ENCODE data around the gene CDH23. TPM values are rescaled to one million over a fixed set of nuclear protein-coding genes. Genes with fewer than 3 reads are reported as not detected.

CDH23 gene
- total RNA-seq, 1 donor from 2014 or later, result 1.3 TPM

DNA sequence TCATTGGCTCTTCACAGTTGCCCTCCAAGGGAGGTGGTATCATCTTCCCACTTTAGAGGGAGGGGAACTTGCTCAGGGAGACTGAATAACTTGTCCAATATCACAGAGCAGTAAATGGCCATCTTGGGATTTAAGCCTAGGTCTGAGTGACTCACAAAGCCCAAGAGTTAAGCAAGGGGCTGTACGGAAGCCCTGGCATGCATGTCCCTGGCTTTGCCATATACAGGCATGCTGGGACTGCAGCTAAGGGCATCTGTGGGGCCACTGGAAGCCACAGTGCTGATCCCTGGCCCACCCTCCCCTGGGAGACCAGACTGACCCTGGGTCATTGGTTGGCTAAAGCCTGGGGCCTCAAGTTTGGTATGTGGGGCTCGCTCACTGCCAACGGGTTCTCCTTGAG lies 373.5 kb downstream of the CDH23 start:
- peaks cover 55% of the 10 kb centered on the region for H3K36me3 Mint-ChIP-seq (ENCODE audit: low read depth)
- no peaks in the 10 kb centered on the region for H3K27me3 Mint-ChIP-seq
- H3K4me3 Mint-ChIP-seq, result peak overlapping the region; percentile 85
- no peaks in the 10 kb centered on the region for H3K9me3 Mint-ChIP-seq
- intact Hi-C loops (cut with micrococcal nuclease), result loop anchor here (5.0 kb wide), 2 partner anchors 42 to 453 kb away; partner anchors contain the start of gene SLC29A3
- H3K4me1 Mint-ChIP-seq, result peaks cover 66% of the 10 kb centered on the region
- H3K27ac Mint-ChIP-seq, result peak overlapping the region; percentile 96
- DNase-seq, result no peak

DNA sequence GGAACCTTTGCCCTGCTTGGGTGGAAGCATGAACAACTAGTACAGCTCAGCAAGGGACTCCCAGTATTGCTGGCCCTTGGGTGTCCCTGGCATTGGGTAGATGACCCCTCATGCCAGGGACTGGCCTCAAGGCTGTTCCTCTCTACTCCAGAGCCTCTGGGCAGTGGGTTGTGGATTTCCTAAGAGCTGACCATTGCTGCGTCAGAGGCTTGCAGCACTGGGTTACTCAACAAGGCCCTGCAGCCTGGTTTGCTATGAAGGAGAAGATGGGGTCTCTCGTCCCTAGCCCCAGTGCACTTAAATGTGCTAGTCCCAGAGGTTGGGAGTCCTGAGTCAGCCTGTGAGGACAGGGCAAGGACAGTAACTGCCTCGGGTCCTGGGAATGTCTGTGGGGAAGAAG lies 374.1 kb downstream of the CDH23 start:
- H3K27me3 Mint-ChIP-seq, result no peaks in the 10 kb centered on the region
- H3K9me3 Mint-ChIP-seq, result no peaks in the 10 kb centered on the region
- no peak for DNase-seq
- peaks cover 50% of the 10 kb centered on the region for H3K36me3 Mint-ChIP-seq (ENCODE audit: low read depth)
- H3K4me1 Mint-ChIP-seq, result peaks cover 66% of the 10 kb centered on the region
- intact Hi-C loops (cut with micrococcal nuclease), result loop anchor here (5.0 kb wide), 2 partner anchors 42 to 453 kb away; partner anchors contain the start of gene SLC29A3
- H3K4me3 Mint-ChIP-seq, result peak overlapping the region; percentile 85
- H3K27ac Mint-ChIP-seq, result peak overlapping the region; percentile 96

DNA sequence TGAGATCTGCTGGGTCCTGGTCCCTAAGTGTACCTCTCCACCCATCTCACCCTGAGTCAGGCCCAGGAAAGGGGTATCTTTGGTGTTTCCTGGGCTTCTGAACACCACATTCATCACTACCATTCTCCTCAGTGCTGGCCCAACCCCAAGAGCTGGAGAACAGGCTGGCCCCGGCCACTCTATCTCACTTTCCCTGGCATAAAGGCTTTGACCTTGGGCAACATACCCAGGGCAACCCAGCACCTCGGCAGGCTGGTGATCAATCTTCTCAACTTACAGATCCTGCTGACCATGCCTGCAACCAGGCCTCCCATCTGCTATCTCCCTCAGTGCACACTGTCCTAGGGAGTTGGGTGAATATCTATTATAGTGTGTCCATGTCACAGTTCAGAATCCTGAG lies 374.5 kb downstream of the CDH23 start:
- peaks cover 68% of the 10 kb centered on the region for H3K4me1 Mint-ChIP-seq
- H3K27ac Mint-ChIP-seq, result peak overlapping the region; percentile 96
- peaks cover 47% of the 10 kb centered on the region for H3K36me3 Mint-ChIP-seq (ENCODE audit: low read depth)
- no peaks in the 10 kb centered on the region for H3K27me3 Mint-ChIP-seq
- H3K4me3 Mint-ChIP-seq, result peak overlapping the region; percentile 85
- DNase-seq, result no peak
- H3K9me3 Mint-ChIP-seq, result no peaks in the 10 kb centered on the region
- intact Hi-C loops (cut with micrococcal nuclease), result loop anchor here (5.0 kb wide), 2 partner anchors 41 to 454 kb away; partner anchors contain the start of gene SLC29A3

DNA sequence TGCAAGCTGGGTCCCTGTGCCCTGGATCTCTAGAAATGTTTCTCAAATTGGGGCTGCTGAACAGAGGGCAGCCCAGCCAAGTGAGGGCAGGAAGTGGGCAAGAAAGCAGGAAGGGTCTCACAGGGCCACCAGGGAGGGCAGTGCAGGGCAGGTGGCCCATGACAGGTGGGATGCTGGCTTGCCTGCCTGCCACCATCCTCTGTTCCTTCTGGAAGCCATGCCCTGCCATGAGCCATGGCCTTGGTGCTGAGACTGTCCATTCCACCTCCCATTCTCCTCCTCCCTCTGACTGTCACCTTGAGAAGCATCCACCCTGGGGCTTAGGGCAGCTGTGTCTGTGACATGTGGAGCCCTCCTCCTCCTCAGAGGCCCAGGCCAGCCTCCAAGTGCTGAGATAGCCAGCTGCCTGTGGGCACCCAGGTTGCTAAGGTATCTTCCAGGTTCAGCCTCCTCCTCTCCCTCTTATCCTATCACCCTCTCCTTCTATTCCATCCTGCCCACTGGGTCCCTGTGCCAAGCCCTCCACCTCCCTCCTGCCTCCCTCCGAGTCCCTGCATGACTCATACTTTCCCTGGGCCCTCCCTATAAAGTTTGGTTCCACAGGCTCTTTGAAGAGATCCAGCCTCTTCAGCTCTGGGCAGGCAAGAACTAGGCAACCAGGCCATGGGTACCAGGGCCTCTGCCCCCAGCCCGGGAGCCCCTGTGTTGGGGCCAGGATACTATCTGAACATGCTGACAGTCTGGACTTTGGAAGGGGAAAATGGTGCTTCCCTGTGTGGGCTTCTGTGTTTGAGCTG lies 375.3 kb downstream of the CDH23 start:
- DNase-seq, result peak; percentile 82
- Mint-ChIP-seq H3K9me3 (no peaks in the 10 kb centered on the region), H3K4me1 (peaks cover 67% of the 10 kb centered on the region), H3K4me3 (peak overlapping the region; percentile 85), H3K27ac (peak overlapping the region; percentile 96), H3K36me3 (ENCODE audit: low read depth) (peaks cover 40% of the 10 kb centered on the region), H3K27me3 (no peaks in the 10 kb centered on the region)
- intact Hi-C loops (cut with micrococcal nuclease), result loop anchor here (2.0 to 5.0 kb wide), 5 partner anchors 23 to 455 kb away; partner anchors contain the start of gene SLC29A3

DNA sequence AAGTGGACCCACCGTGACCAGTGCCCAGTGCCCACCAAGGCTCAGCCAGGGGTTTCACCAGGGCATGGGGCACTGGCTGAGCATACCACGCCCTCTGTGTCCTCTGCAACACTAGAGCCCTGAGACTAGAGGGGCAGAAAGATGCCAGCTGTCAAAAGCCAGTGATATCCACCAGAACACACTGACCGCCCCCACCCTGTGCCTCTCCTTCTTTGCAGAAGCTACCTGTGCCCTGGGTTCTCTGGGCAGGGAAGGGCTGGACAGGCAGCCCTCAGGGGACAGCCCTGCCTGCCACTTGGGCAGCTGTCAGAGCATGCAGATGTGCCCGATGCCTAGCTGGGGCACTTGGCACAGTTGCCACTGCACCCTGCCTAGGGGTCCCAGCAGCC lies 376.1 kb downstream of the CDH23 start:
- H3K36me3 Mint-ChIP-seq (ENCODE audit: low read depth), result peaks cover 34% of the 10 kb centered on the region
- H3K4me1 Mint-ChIP-seq, result peaks cover 62% of the 10 kb centered on the region
- H3K9me3 Mint-ChIP-seq, result no peaks in the 10 kb centered on the region
- no peaks in the 10 kb centered on the region for H3K27me3 Mint-ChIP-seq
- no peak for DNase-seq
- intact Hi-C loops (cut with micrococcal nuclease), result loop anchor here (2.0 to 5.0 kb wide), 5 partner anchors 24 to 456 kb away; partner anchors contain the start of gene SLC29A3
- peak overlapping the region; percentile 96 for H3K27ac Mint-ChIP-seq
- peak overlapping the region; percentile 85 for H3K4me3 Mint-ChIP-seq

DNA sequence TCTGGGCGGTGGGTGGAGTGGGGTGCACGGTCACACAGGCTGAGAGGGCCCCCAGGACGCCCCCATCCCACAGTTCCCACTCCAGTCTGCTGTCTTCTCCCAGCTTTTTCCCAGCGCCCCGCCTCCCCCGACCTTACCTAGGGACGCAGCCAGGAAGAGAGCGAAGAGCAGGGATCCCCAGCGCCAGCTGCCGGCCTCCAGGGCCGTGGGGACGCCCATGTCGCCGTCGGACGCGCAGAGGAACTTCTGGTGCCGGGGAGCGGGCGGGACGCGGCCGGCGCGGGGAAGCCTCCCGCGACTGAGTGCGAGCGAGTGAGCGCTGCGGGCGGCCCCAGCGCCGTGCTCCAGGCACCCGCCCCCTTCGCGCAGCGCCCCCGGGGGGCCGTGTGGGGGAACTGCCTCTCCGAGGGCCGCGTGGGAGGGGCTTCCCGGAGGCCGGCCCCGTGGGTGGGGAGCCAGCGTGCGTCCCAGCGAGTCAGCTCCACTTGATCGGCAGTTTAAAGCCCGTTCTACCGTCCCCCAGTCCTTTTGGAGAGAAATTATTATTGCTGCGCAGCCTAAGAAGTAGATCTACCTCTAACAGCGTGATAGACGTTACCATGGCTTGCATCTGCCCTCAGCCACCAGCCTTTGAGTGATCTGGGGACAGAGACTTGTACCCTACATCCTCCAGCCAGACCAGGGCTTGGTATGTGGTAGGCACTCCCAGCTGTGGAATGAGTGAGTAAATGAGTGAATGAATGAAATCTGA lies 376.7 kb downstream of the CDH23 start, which contains the start of gene VSIR:
Gene VSIR (minus strand): TSS at position 300 of the 751 bp plus-strand sequence. CDS start 81 bp downstream, at position 219.
- Mint-ChIP-seq H3K9me3 (no peaks in the 10 kb centered on the region), H3K4me3 (peak within 1 kb of the TSS; percentile 85), H3K27ac (peak within 1 kb of the TSS; percentile 96), H3K36me3 (ENCODE audit: low read depth) (peaks cover 30% of the 10 kb centered on the region), H3K27me3 (no peaks in the 10 kb centered on the region), H3K4me1 (peaks cover 57% of the 10 kb centered on the region)
- intact Hi-C loops (cut with micrococcal nuclease), result loop anchor here (2.0 to 5.0 kb wide), 5 partner anchors 25 to 456 kb away; partner anchors contain the start of gene SLC29A3
- DNase-seq, result peak; percentile 99

DNA sequence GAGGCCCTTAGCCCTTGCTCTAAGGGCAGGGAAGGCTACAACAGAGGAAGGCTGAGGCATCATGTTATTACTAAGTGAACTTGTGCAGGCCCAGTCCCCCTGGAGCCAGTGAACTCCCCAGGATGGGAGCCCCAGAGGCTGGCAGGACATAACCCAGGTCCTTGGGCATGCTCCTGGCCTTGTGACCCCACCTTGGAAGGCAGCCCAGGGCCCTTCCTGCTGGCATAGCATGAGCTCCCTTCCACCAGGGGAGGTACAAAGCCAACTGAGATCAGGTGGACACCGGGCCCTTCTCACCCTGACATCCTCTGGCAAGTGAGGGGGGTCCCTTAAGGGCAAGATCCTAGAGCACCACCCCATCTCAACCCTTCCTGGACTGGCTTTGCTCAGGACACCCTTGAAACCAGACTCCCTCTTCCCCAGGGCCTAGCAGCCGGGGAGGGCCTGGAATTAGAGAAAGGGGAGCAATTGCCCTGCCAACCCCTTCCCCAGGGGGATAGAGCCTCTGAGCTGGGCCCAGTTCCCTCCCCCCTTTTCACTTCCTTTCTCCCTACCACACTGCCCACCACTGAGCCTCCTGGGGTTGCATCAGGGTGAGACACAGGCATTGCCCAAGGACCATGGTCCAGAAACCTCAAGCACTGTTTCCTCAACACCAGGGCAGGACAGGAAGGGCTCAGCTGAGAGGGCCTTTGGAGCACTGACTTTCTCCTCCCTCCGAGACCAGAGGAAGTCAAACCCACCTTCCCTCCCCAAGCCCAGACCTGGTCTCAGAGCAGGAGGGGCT lies 378.4 kb downstream of the CDH23 start:
- H3K4me1 Mint-ChIP-seq, result peaks cover 51% of the 10 kb centered on the region
- intact Hi-C loops (cut with micrococcal nuclease), result loop anchor here (5.0 kb wide), 2 partner anchors 37 to 458 kb away; partner anchors contain the start of gene SLC29A3

DNA sequence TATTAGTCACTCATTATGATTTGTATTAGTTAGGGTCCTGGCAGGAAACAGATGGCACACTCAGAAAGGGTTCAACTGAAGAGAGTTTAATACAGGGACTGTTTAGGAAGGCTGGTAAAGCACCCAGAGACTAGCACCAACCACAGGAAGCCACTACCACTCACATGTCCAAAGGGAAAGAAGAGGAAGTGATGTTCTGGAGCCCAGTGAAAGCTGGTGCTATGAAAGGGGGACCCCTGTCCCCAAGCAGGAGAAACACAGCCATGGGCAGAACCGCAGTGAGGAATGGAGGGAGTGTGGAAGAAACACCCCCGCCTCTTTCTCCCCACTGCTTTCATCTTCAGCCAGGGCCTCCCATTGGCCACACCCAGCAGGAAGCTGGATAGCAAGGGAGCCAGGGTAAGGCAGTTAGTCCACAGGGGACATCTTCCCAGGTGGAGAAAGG lies 379.8 kb downstream of the CDH23 start:
- Mint-ChIP-seq H3K4me1 (peaks cover 42% of the 10 kb centered on the region), H3K4me3 (no peak overlapping the region), H3K27me3 (no peaks in the 10 kb centered on the region), H3K36me3 (ENCODE audit: low read depth) (peaks cover 9% of the 10 kb centered on the region), H3K9me3 (no peaks in the 10 kb centered on the region), H3K27ac (no peak overlapping the region)
- intact Hi-C loops (cut with micrococcal nuclease), result no loop called here
- no peak for DNase-seq

More for the DNA sequence above, 378.4 kb downstream of the CDH23 start:
- Mint-ChIP-seq H3K36me3 (ENCODE audit: low read depth) (peaks cover 18% of the 10 kb centered on the region), H3K27ac (peak overlapping the region; percentile 92), H3K27me3 (no peaks in the 10 kb centered on the region), H3K4me3 (peak overlapping the region; percentile 85), H3K9me3 (no peaks in the 10 kb centered on the region)
- DNase-seq, result no peak

DNA sequence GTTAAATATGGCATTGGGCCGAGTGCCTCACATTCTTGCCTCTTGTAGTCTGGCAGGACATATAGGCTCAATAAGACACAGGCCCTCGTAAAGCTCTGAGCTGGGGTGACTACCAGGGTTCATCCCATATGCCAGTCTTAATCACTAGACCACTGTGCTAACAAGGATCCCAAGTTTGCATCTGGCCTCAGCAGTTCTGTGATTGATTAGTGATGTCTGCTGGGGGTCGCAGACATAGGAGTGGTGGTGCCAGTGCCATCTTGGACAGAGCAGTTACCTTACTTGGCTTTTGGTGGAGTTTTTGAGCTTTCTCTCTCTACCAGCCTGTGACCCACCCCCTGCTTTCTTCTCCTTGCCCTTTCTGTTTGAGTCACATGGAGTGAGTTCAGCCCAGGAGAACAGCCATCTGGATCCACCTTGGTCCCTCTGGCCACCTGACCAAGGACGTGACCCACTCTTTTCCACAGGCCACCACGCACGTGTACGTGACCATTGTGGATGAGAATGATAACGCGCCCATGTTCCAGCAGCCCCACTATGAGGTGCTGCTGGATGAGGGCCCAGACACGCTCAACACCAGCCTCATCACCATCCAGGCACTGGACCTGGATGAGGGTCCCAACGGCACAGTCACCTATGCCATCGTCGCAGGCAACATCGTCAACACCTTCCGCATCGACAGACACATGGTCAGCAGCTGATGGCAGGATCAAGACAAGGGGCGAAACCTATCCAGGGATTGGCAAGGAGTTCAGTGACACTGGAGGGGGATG lies 380.7 kb downstream of the CDH23 start:
- H3K4me3 Mint-ChIP-seq, result no peak overlapping the region
- no peaks in the 10 kb centered on the region for H3K9me3 Mint-ChIP-seq
- H3K27ac Mint-ChIP-seq, result no peak overlapping the region
- H3K27me3 Mint-ChIP-seq, result no peaks in the 10 kb centered on the region
- peaks cover 35% of the 10 kb centered on the region for H3K4me1 Mint-ChIP-seq
- DNase-seq, result no peak
- no peaks in the 10 kb centered on the region for H3K36me3 Mint-ChIP-seq (ENCODE audit: low read depth)
- intact Hi-C loops (cut with micrococcal nuclease), result no loop called here

DNA sequence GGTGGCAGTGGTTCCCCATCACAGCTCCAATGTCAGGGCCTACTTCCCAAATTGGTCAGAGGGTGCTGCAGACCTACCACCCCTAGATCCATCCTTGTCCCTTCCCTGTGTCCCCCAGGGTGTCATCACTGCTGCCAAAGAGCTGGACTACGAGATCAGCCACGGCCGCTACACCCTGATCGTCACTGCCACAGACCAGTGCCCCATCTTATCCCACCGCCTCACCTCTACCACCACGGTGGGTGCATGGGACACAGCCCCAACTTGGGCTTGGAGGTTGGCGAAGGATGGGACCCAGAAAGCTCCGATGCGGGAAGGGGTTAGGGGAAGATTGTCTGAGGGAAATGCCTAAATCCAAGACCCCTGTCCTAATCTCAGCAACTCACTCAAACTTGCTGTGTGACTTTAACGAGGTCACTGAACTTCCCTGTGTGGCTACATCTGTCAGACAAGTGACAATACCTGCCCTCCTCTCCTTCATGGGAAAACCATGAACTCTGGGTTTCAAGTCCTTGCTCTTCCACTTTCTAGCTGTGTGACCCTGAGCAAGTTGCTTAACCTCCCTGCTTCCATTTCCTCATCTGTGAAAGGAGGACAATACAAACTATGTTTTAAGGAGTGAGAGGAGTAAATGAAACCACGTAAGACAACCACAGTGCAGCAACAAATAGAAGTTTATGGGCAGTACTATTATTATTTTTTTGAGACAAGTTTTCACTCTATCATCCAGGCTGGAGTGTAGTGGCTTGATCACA lies 381.5 kb downstream of the CDH23 start:
- no peak overlapping the region for H3K27ac Mint-ChIP-seq
- peaks cover 42% of the 10 kb centered on the region for H3K4me1 Mint-ChIP-seq
- H3K9me3 Mint-ChIP-seq, result no peaks in the 10 kb centered on the region
- no peaks in the 10 kb centered on the region for H3K27me3 Mint-ChIP-seq
- intact Hi-C loops (cut with micrococcal nuclease), result no loop called here
- DNase-seq, result no peak
- H3K4me3 Mint-ChIP-seq, result no peak overlapping the region
- no peaks in the 10 kb centered on the region for H3K36me3 Mint-ChIP-seq (ENCODE audit: low read depth)

DNA sequence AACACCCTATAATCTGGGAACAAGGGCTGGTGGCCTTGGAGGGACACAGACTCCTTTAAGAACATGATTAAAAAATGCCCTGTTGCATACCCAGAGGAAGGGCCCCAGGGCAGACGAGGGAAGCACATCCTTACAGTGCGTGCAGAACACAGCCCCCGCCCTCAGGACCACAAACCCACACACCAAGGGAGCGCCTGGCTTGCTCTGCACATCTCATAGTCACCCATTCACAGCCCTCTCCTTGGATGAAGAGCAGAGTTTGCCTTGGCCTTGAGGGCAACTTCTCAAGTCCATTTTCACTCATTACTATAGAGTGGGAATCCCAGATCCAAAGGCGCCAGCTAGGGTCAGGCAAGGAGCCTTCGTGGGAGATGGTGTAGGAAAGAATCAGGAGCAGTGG lies 382.9 kb downstream of the CDH23 start:
- H3K9me3 Mint-ChIP-seq, result no peaks in the 10 kb centered on the region
- H3K4me1 Mint-ChIP-seq, result peaks cover 32% of the 10 kb centered on the region
- no peaks in the 10 kb centered on the region for H3K36me3 Mint-ChIP-seq (ENCODE audit: low read depth)
- no peak for DNase-seq
- intact Hi-C loops (cut with micrococcal nuclease), result no loop called here
- H3K27me3 Mint-ChIP-seq, result no peaks in the 10 kb centered on the region
- no peak overlapping the region for H3K4me3 Mint-ChIP-seq
- no peak overlapping the region for H3K27ac Mint-ChIP-seq

DNA sequence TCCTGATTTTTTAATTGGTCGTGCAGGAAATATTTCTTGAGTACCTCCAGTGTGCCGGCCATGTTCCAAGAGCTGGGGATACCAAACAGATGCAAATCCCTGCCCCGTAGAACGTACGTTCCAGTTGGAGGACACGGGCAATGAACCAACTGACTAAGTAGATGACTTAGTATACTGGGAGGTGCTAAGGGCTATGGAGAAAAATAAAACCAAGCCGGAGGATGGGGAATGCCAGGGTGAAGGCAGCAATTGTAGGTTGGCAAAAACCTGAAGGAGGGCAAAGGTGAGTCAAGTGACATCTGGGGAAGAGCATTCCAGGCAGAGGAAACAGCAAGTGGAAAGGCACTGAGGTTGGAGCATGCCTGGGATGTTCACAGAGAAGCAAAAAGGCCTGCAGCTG lies 383.4 kb downstream of the CDH23 start:
- Mint-ChIP-seq H3K4me3 (no peak overlapping the region), H3K4me1 (peaks cover 31% of the 10 kb centered on the region), H3K9me3 (no peaks in the 10 kb centered on the region), H3K27ac (no peak overlapping the region), H3K36me3 (ENCODE audit: low read depth) (no peaks in the 10 kb centered on the region), H3K27me3 (no peaks in the 10 kb centered on the region)
- no peak for DNase-seq
- intact Hi-C loops (cut with micrococcal nuclease), result no loop called here

Measured in activated CD4-positive, alpha-beta T cell treated with anti-CD3 and anti-CD28 coated beads, Interleukin-2, amount 10 ng/mL, durations not matched to agents 24 days and 14 days (primary cell).